H1 (cell line): Measurements from ENCODE around the gene MATN1.

ENCODE experiments used
- BRCA1 ChIP-seq: IDR thresholded peaks from 2 replicates; pipeline ENCODE4 v1.6.1; 2012; ENCODE audit warnings: low read depth, low read length, improper control_type of control experiment
- CHD1 ChIP-seq: IDR thresholded peaks from 2 replicates; pipeline ENCODE4 v1.6.1; 2012; ENCODE audit warnings: low read depth, low read length, improper control_type of control experiment
- CREB1 ChIP-seq: IDR thresholded peaks from 2 replicates; pipeline ENCODE4 v1.6.1; 2012; ENCODE audit warnings: inconsistent platforms
- CTCF ChIP-seq, 3 experiments: IDR thresholded peaks; 1 replicate in 2 of 3; 2 replicates in 1 of 3; pipeline versions ENCODE4 v1.5.1 to v1.6.1; 2011; ENCODE audit warnings: low read length in 3 of 3, mild to moderate bottlenecking in 3 of 3, inconsistent platforms in 2 of 3, low read depth in 1 of 3, moderate library complexity in 1 of 3; ENCODE audit not compliant: insufficient read depth in 1 of 3; ENCODE audit errors: control extremely low read depth in 1 of 3
- EP300 ChIP-seq, 2 experiments: IDR thresholded peaks; 1 replicate in 1 of 2; 2 replicates in 1 of 2; pipeline ENCODE4 v1.6.1; 2011 to 2012; ENCODE audit warnings: low read depth in 2 of 2, low read length in 2 of 2, mild to moderate bottlenecking in 2 of 2, borderline replicate concordance in 1 of 2, inconsistent platforms in 1 of 2, moderate library complexity in 1 of 2
- EZH2 ChIP-seq: fragments of 200-600 bp; sonication (generic); IDR thresholded peaks from 2 replicates; pipeline ENCODE4 v1.7.1; 2012; ENCODE audit warnings: low read depth, mild to moderate bottlenecking, moderate library complexity, low read length, inconsistent platforms; ENCODE audit not compliant: severe bottlenecking
- RAD21 ChIP-seq, 2 experiments: IDR thresholded peaks in 1 of 2; conservative IDR thresholded peaks in 1 of 2; 2 replicates each; pipeline ENCODE4 v1.6.1; 2011; ENCODE audit warnings: low read depth in 2 of 2, low read length in 2 of 2, improper control_type of control experiment in 1 of 2, inconsistent platforms in 1 of 2, mild to moderate bottlenecking in 1 of 2, moderate library complexity in 1 of 2
- SUZ12 ChIP-seq: fragments of 200-600 bp; sonication (generic); IDR thresholded peaks from 2 replicates; pipeline ENCODE4 v1.6.1; 2012; ENCODE audit warnings: mild to moderate bottlenecking, inconsistent platforms, low read length, moderate library complexity, mixed read lengths
- TCF12 ChIP-seq: IDR thresholded peaks from 2 replicates; pipeline ENCODE4 v1.6.1; 2011; ENCODE audit warnings: low read depth, mild to moderate bottlenecking, low read length
- TF ChIP-seq, protein P1 (sequence below): IDR thresholded peaks from 2 replicates; pipeline ENCODE4 v1.6.1; 2012; ENCODE audit warnings: inconsistent platforms

GRCh38 chr1:30693822-30694221 is 29.6 kb downstream of the MATN1 start:
- TF ChIP-seq CTCF (IDR thresholded peaks at IDR 0.05; ENCODE audit: control extremely low read depth in 1 of 3, insufficient read depth in 1 of 3, low read depth in 1 of 3, low read length in 3 of 3) (no peak), SUZ12 (no peak), TCF12 (no peak), RAD21 (IDR thresholded peaks at IDR 0.05 in 1 of 2, conservative IDR thresholded peaks at IDR 0.05 in 1 of 2; ENCODE audit: low read depth in 2 of 2, low read length in 2 of 2) (no peak), CHD1 (no peak), CREB1 (no peak), EZH2 (no peak), BRCA1 (no peak), EP300 (IDR thresholded peaks at IDR 0.05; ENCODE audit: borderline replicate concordance in 1 of 2, low read depth in 2 of 2, low read length in 2 of 2) (no peak)
- TF ChIP-seq, protein P1, sequence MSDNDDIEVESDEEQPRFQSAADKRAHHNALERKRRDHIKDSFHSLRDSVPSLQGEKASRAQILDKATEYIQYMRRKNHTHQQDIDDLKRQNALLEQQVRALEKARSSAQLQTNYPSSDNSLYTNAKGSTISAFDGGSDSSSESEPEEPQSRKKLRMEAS: no peak
